Endodermal cell (in vitro differentiated cells): ENCODE results near the gene DOK6. TPM values are rescaled to one million over a fixed set of nuclear protein-coding genes. Genes with fewer than 3 reads are reported as not detected.

Experiments used
- DNase-seq: peaks from one replicate; pipeline ENCODE4 v3.0.0-alpha.2; 2017
- H3K27ac ChIP-seq: 2 replicates; pipeline ENCODE4 v1.5.1; 2013; ENCODE audit warnings: mild to moderate bottlenecking, low read depth, low read length, moderate library complexity
- H3K27me3 ChIP-seq: 2 replicates; pipeline ENCODE4 v1.6.1; 2013; ENCODE audit warnings: mild to moderate bottlenecking, low read length, moderate library complexity; ENCODE audit not compliant: insufficient read depth, control insufficient read depth, poor library complexity, severe bottlenecking
- H3K36me3 ChIP-seq: 2 replicates; pipeline ENCODE4 v1.7.0; 2013; ENCODE audit warnings: mild to moderate bottlenecking, low read length, moderate library complexity; ENCODE audit not compliant: control insufficient read depth, insufficient read depth
- H3K4me1 ChIP-seq: one replicate; pipeline ENCODE4 v1.7.0; 2013; ENCODE audit warnings: low read length; ENCODE audit not compliant: control insufficient read depth, insufficient read depth
- H3K4me3 ChIP-seq: 2 replicates; pipeline ENCODE4 v1.5.1; 2013; ENCODE audit warnings: mild to moderate bottlenecking, low read length, moderate library complexity
- H3K9ac ChIP-seq: 2 replicates; pipeline ENCODE4 v1.6.1; 2013; ENCODE audit warnings: mild to moderate bottlenecking, low read length, moderate library complexity; ENCODE audit not compliant: poor library complexity, severe bottlenecking; ENCODE audit errors: extremely low read depth
- H3K9me3 ChIP-seq: 2 replicates; pipeline ENCODE4 v1.6.1; 2013; ENCODE audit warnings: mild to moderate bottlenecking, low read length, moderate library complexity; ENCODE audit not compliant: control insufficient read depth
- H3K27ac Mint-ChIP-seq: 2 replicates; pipeline ENCODE4 v1.8.0; 2020; ENCODE audit warnings: mixed read lengths
- H3K27me3 Mint-ChIP-seq: 2 replicates; pipeline ENCODE4 v1.8.0; 2021; ENCODE audit warnings: mild to moderate bottlenecking, mixed read lengths; ENCODE audit not compliant: insufficient read depth
- H3K36me3 Mint-ChIP-seq: 2 replicates; pipeline ENCODE4 v1.8.0; 2020; ENCODE audit warnings: low read depth, mixed read lengths
- H3K4me1 Mint-ChIP-seq: 2 replicates; pipeline ENCODE4 v1.8.0; 2020; ENCODE audit warnings: mixed read lengths
- H3K4me3 Mint-ChIP-seq: 2 replicates; pipeline ENCODE4 v1.8.0; 2020; ENCODE audit warnings: mild to moderate bottlenecking, moderate library complexity, mixed read lengths
- H3K9me3 Mint-ChIP-seq: 2 replicates; pipeline ENCODE4 v1.8.0; 2020; ENCODE audit warnings: mild to moderate bottlenecking, mixed read lengths
- CTCF ChIP-seq: fragments of 200-600 bp; sonication (generic); conservative IDR thresholded peaks from 2 replicates; pipeline ENCODE4 v1.5.0; 2021; ENCODE audit warnings: antibody characterized with exemption, mild to moderate bottlenecking
- WGBS, 2 experiments: methylation state at CpG; one replicate each; pipeline versions ENCODE4 v1.1.5 to v1.1.7; 2013; ENCODE audit warnings: missing lambda C conversion rate in 2 of 2, mixed read lengths in 1 of 2; ENCODE audit not compliant: insufficient coverage in 1 of 2, insufficient read length in 1 of 2; 5-methylcytosine and 5-hydroxymethylcytosine counted together
- total RNA-seq, 2 donors: library from RNA; stranded (reverse); fragmentation: NEBNext Ultra II Directional in 1 of 2; extraction: Animal tissue kit (Norgen Biotek cat#: 25700) in 1 of 2; gene quantifications; 2 replicates in 1 of 2; 3 replicates in 1 of 2; pipeline ENCODE4 v1.2.1, GENCODE V29; 2021

The DOK6 gene
- total RNA-seq, 2 donors from 2014 or later, result 5.7 to 5.9 TPM

- Histone ChIP-seq H3K4me1 (no peaks in the 10 kb centered on the region), H3K36me3 (no peaks in the 10 kb centered on the region), H3K9me3 (no peaks in the 10 kb centered on the region), H3K27ac (no peak overlapping the region), H3K9ac (no peak overlapping the region), H3K4me3 (no peak overlapping the region), H3K27me3 (no peaks in the 10 kb centered on the region)
- H3K4me1 Mint-ChIP-seq, result no peaks in the 10 kb centered on the region
- H3K27ac Mint-ChIP-seq, result no peak overlapping the region
- no peaks in the 10 kb centered on the region for H3K27me3 Mint-ChIP-seq
- no peak for DNase-seq
- no peaks in the 10 kb centered on the region for H3K9me3 Mint-ChIP-seq
- TF ChIP-seq CTCF, result no peak
- no peaks in the 10 kb centered on the region for H3K36me3 Mint-ChIP-seq
- H3K4me3 Mint-ChIP-seq, result no peak overlapping the region
Observed at GRCh38 chr18:69432847-69433246, 32.2 kb downstream of the DOK6 start.

GRCh38 chr18:69435000-69435399 lies 34.3 kb downstream of the DOK6 start:
- Histone ChIP-seq H3K36me3 (no peaks in the 10 kb centered on the region), H3K4me3 (no peak overlapping the region), H3K27ac (no peak overlapping the region), H3K4me1 (no peaks in the 10 kb centered on the region), H3K9me3 (peaks cover 14% of the 10 kb centered on the region), H3K27me3 (no peaks in the 10 kb centered on the region), H3K9ac (no peak overlapping the region)
- no peak for DNase-seq
- WGBS, 2 experiments, result 97% methylated on average over 2 of the region's 2 CpGs; no CpG with 5 or more reads in 1 of the 2 experiments
- no peaks in the 10 kb centered on the region for H3K4me1 Mint-ChIP-seq
- peaks cover 11% of the 10 kb centered on the region for H3K9me3 Mint-ChIP-seq
- TF ChIP-seq CTCF, result no peak
- H3K27ac Mint-ChIP-seq, result no peak overlapping the region
- no peak overlapping the region for H3K4me3 Mint-ChIP-seq
- no peaks in the 10 kb centered on the region for H3K27me3 Mint-ChIP-seq
- H3K36me3 Mint-ChIP-seq, result no peaks in the 10 kb centered on the region

DNA sequence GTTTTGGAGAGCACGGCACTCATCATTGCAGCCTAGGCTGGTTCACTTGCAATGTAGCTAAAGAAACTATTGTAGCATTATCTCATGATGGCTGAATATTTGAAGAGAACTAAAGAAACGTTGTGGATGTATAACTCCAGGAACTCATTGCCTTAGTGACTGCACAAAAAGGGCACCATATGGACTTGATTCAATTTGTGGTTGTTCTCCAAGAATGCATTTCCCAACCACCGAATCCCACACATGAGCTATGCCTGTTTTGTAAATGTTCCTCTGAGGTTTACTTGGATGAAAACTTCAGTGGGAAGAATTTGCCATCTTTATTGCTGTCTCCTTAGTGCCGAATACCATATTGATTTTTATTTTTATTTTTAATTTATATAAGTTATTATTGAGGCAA lies 43.5 kb downstream of the DOK6 start:
- Mint-ChIP-seq H3K9me3 (peaks cover 21% of the 10 kb centered on the region), H3K36me3 (no peaks in the 10 kb centered on the region), H3K4me3 (no peak overlapping the region), H3K27me3 (no peaks in the 10 kb centered on the region), H3K4me1 (no peaks in the 10 kb centered on the region), H3K27ac (no peak overlapping the region)
- Histone ChIP-seq H3K9ac (no peak overlapping the region), H3K27ac (no peak overlapping the region), H3K4me1 (no peaks in the 10 kb centered on the region), H3K4me3 (no peak overlapping the region), H3K36me3 (no peaks in the 10 kb centered on the region), H3K27me3 (no peaks in the 10 kb centered on the region), H3K9me3 (peaks cover 11% of the 10 kb centered on the region)
- DNase-seq, result no peak
- TF ChIP-seq CTCF, result no peak
- 89 to 94% methylated on average over 3 of the region's 4 CpGs for WGBS, 2 experiments
